ENCODE data around the gene PAX8.

- TF ChIP-seq, protein P1, sequence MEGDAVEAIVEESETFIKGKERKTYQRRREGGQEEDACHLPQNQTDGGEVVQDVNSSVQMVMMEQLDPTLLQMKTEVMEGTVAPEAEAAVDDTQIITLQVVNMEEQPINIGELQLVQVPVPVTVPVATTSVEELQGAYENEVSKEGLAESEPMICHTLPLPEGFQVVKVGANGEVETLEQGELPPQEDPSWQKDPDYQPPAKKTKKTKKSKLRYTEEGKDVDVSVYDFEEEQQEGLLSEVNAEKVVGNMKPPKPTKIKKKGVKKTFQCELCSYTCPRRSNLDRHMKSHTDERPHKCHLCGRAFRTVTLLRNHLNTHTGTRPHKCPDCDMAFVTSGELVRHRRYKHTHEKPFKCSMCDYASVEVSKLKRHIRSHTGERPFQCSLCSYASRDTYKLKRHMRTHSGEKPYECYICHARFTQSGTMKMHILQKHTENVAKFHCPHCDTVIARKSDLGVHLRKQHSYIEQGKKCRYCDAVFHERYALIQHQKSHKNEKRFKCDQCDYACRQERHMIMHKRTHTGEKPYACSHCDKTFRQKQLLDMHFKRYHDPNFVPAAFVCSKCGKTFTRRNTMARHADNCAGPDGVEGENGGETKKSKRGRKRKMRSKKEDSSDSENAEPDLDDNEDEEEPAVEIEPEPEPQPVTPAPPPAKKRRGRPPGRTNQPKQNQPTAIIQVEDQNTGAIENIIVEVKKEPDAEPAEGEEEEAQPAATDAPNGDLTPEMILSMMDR (IDR thresholded peaks at IDR 0.05) = no peak
- no peak for TF ChIP-seq EP300 (IDR thresholded peaks at IDR 0.05)
Observed at GRCh38 chr2:113186433-113186796, 92.3 kb downstream of the PAX8 start.
